IPS DF 4.7 (cell line): Measurements from ENCODE around the gene OPN3.

ENCODE experiments used
- DNase-seq: peaks from one replicate; pipeline ENCODE4 v3.0.0-alpha.2; 2013; ENCODE audit warnings: low spot score; ENCODE audit errors: extremely low read depth

Gene OPN3

GRCh38 chr1:241622669-241623068 lies 17.5 kb downstream of the OPN3 start:
- DNase-seq, result no peak

DNA sequence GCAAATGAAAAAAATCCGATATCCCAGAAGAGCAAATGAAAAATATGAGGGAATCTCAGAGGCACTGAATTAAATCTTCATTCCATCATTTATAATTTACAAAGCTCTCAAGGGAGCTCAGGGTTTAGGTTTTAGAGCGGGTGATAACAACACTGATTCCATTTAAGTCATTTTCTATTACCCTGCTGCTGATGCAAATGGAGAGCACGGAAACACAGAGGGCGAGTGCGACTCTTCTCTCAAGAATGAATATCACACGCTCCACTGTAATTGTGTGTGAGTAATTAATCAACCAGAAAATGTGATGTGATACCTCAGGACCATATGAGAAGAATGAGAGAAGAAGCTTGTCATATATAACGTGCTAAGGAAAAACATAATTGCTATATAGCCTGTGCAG lies 22.7 kb downstream of the OPN3 start:
- DNase-seq, result no peak

DNA sequence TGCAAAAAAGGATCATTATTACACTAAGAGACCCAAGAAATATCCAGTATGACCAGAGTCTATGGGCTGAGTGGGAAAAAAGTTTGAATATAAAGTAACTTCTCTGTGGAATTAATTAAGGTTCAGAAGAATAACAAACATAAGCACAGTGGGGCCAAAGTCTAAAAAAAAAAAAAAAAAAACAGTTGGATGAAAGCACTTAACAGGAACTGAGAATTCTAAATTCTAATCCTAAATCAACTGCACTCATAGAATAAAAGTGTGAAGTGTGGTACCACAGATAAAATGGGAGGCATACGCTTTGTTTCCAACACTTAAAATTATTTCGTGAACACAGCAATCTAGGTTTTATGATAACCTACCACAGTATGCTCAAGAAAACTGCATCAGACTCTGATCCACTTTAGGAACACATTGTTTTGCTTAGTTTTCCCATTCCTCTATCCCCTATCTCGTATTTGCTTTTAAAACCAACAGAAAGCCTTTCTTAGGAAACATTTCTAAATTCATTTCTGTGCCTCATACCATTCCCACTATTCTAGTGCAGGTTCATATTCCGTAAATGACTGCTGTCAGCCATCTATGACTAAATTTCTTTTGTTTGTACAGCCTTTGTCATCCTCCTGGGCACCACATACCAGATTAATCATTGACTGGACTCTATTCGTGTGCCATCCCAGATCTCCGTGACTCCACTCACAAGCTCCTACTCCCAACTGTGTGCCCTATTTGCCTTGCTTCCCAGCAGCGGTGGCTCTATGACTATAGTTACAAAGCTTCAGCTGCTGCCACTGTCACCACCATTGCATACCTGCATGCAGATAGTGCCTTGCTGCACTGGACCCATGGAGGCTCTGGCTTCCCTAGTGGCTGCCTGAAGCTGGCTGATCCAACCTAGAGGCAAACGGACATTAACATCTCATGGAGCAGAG lies 24.9 kb downstream of the OPN3 start:
- no peak for DNase-seq

- no peak for DNase-seq
Measured at GRCh38 chr1:241614572-241614971, 25.6 kb downstream of the OPN3 start.

DNA sequence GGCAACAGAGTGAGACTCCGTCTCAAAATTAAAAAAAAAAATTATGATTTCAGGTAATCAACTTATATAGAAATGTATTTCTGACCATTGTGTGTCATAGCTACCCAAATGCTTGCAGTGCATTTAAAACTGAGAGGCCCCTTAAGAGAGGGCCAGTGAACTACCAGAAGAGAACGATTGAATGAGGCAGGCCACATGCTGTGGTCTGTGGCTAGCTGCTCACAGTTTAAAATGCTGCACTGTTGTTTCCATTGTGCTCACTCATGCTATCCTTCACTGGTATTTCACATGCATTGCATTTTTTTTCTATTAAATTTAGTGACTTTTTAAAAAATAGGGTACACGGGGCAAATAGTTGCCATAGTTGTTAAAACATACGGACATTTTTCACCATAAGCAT lies 26.0 kb downstream of the OPN3 start:
- DNase-seq, result no peak

DNA sequence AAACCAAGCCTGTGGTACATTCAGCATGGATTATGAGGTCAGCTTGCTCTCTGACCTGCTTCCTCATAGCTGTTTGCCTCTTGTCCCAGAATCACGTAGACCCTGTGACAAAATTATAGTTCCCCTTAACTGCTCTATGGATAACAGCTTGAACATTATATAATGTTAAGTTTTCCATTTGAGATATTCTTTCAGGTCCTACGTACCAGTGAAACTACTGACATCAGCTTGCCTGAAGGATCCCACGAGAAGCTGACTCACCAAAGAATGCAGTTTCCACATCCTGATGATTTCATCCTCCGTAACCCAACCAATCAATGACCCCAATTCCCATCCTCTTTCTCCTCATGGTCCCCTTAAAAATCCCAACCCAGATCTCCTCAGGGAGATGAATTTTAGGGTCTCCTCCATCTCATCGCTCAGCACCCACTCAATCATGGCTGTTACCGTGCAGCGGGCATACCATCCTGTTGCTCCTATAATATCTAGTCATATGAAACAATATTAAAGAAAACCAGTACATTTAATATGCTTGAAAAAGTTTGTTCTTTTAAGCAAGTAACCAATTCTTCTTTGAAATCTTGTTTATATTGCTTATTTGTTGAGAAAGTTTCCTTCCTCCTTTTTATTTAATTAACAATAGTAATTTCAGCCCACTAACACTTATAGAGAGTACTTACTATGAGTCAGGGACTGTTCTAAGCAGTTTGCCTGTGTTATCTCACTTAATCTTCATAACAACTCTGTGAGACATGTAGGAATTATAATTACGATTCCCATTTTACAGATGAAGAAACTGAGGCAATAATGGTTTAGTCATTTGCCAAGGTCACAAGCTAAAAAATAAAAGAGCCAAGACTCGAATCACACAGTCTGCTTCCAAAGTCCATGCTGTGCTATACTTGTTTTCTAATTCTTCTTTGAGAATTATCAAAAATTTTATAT lies 27.4 kb downstream of the OPN3 start:
- DNase-seq, result no peak

DNA sequence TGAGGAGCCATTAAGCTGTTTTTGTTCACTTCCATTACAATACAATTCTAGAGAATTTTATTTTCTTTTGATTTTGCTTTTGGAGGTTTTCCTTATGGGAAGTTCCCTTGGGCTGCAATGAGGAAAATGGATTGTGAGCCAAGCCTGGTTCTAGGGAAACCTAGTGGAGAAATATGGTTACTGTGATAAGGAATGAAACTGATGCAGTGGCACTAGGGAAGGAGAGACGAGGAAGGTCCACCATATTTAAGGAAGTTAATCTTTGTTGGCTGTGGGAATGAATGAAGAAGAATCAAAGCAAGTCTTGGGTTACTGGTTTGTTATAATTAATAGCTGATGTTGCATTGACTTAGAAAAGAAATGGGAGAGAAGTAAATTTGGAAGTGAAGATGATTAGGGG lies 28.4 kb downstream of the OPN3 start:
- no peak for DNase-seq

- peak; percentile 19 for DNase-seq
Measured at GRCh38 chr1:241611063-241611462, 29.1 kb downstream of the OPN3 start.

GRCh38 chr1:241610056-241610815 lies 29.9 kb downstream of the OPN3 start:
- no peak for DNase-seq

GRCh38 chr1:241608379-241609033 lies 31.7 kb downstream of the OPN3 start:
- DNase-seq, result no peak

DNA sequence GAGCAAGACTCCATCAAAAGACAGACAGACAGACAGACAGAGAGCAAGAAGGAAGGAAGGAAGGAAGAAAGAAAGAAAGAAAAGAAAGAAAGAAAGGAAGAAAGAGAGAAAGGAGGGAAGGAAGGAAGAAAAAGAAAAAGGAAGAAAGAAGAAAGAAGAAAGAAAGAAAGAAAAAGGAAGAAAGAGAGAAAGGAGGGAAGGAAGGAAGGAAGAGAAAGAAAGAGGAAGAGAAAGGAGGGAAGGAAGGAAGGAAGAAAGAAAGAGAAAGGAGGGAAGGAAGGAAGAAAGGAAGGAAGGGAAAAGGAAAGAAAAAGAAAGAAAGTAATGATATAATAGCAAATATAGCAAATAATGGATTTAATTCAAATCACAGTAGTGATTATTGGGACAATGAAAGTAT lies 32.7 kb downstream of the OPN3 start:
- no peak for DNase-seq

DNA sequence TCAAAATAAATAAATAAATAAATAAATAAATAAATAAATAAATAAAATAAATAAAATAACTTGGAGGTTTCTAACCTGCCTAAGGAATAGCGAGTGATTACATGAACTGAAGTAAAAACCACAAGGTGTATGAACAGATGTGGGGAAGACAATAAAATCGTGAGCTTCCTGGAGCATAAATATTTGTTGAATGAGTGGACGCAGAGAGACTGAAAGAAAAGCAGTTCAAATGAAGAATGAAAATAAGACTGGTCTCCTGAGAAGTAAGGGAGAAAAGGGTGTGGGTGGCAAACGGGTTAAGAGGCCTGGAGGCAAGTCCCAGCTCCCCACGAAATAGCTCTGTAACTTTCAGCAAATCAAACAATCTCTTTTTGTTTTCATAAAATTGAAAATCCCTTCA lies 33.6 kb downstream of the OPN3 start:
- DNase-seq, result no peak

GRCh38 chr1:241605146-241605805 lies 34.9 kb downstream of the OPN3 start:
- peak; percentile 22 for DNase-seq

- DNase-seq, result no peak
Measured at GRCh38 chr1:241603731-241604245, 36.4 kb downstream of the OPN3 start.

- DNase-seq, result no peak
Measured at GRCh38 chr1:241600496-241600901, 39.7 kb downstream of the OPN3 start.

GRCh38 chr1:241598249-241598648 lies 41.9 kb downstream of the OPN3 start:
- no peak for DNase-seq

DNA sequence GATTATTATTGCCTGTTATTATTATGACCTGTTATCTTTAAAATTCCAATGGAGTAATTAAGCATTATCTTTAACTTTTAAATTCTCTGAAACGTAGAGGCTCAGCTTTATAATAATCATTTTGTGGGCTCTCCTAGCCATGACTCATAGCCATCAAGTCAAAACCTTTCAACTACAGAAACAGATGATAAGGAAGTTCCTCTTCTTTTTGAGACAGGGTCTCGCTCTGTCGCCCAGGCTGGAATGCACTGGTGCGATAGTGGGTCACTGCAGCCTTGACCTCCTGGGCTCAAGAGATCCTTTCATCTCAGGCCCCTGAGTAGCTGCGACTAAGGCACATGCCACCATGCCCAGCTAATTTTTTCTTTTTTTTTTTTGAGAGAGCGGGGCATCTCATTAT lies 43.5 kb downstream of the OPN3 start:
- DNase-seq, result no peak

DNA sequence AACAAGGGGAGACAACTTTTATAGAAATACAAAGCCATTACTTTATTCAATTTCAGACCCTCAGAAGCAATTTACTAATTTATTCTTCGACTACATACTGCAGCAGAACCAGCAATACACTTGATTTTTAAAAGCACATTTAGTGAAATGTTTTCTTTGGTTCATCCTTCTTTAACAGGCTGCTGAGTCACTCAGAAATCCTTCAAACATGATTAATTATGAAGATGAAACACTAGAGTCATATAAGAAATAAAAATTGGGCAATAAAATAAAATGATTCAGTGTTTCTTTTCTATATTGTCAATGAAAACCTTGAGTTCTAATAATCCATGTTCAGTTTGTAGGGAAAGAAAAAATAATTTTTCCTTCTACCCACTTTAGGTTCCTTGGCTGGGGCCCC lies 47.0 kb downstream of the OPN3 start:
- DNase-seq, result no peak

- no peak for DNase-seq
Measured at GRCh38 chr1:241592273-241592958, 47.8 kb downstream of the OPN3 start.

GRCh38 chr1:241591736-241592135 lies 48.4 kb downstream of the OPN3 start:
- no peak for DNase-seq
